ENCODE measurements around the gene FAM174B.

GRCh38 chr15:92614301-92614700, 41.3 kb downstream of the FAM174B start:
- TF ChIP-seq, protein P1, sequence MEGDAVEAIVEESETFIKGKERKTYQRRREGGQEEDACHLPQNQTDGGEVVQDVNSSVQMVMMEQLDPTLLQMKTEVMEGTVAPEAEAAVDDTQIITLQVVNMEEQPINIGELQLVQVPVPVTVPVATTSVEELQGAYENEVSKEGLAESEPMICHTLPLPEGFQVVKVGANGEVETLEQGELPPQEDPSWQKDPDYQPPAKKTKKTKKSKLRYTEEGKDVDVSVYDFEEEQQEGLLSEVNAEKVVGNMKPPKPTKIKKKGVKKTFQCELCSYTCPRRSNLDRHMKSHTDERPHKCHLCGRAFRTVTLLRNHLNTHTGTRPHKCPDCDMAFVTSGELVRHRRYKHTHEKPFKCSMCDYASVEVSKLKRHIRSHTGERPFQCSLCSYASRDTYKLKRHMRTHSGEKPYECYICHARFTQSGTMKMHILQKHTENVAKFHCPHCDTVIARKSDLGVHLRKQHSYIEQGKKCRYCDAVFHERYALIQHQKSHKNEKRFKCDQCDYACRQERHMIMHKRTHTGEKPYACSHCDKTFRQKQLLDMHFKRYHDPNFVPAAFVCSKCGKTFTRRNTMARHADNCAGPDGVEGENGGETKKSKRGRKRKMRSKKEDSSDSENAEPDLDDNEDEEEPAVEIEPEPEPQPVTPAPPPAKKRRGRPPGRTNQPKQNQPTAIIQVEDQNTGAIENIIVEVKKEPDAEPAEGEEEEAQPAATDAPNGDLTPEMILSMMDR (IDR thresholded peaks at IDR 0.05 in 2 of 3, conservative IDR thresholded peaks at IDR 0.05 in 1 of 3; ENCODE audit: control insufficient read depth in 2 of 3, extremely low read depth in 1 of 3, insufficient read depth in 1 of 3, low read depth in 3 of 3, low read length in 3 of 3): no peak
- TF ChIP-seq MYC (IDR thresholded peaks at IDR 0.05; ENCODE audit: insufficient read depth, insufficient read length, insufficient replicate concordance, low read length, severe bottlenecking): no peak
- no peak for TF ChIP-seq POLR2A (IDR thresholded peaks at IDR 0.05; ENCODE audit: low read depth, low read length)
- TF ChIP-seq CHD2 (IDR thresholded peaks at IDR 0.05; ENCODE audit: borderline replicate concordance, low read depth, low read length): no peak
- TF ChIP-seq BRCA1 (IDR thresholded peaks at IDR 0.05; ENCODE audit: low read depth, low read length): no peak
- TF ChIP-seq MEF2A (IDR thresholded peaks at IDR 0.05; ENCODE audit: insufficient read depth, low read depth, low read length): no peak
- no peak for TF ChIP-seq PAX5 (IDR thresholded peaks at IDR 0.05; ENCODE audit: borderline replicate concordance, low read depth, low read length)
- no peak for TF ChIP-seq FOS (IDR thresholded peaks at IDR 0.05; ENCODE audit: borderline replicate concordance, extremely low read depth, insufficient read length)
- no peak for TF ChIP-seq ZNF274 (IDR thresholded peaks at IDR 0.05; ENCODE audit: insufficient read depth, insufficient read length)
- no peak for TF ChIP-seq EP300 (IDR thresholded peaks at IDR 0.05; ENCODE audit: borderline replicate concordance in 1 of 2, control insufficient read depth in 1 of 2, low read depth in 2 of 2, low read length in 2 of 2)
- no peak for TF ChIP-seq NRF1 (conservative IDR thresholded peaks at IDR 0.05; ENCODE audit: low read depth, low read length)
